Epithelial cell of esophagus (primary cell): ENCODE data around the gene PTGIS.

Experiments
- DNase-seq: peaks from one replicate; pipeline ENCODE4 v3.0.0; 2010; ENCODE audit warnings: low read depth
- H3K4me3 ChIP-seq: 2 replicates; pipeline ENCODE4 v1.5.1; 2011; ENCODE audit warnings: mild to moderate bottlenecking, low read length, control low read depth
- TF ChIP-seq, protein P1 (sequence below): IDR thresholded peaks from 2 replicates; pipeline ENCODE4 v1.5.1; 2011; ENCODE audit warnings: low read depth, mild to moderate bottlenecking, low read length, control low read depth, inconsistent platforms; ENCODE audit not compliant: insufficient read depth; ENCODE audit errors: missing control alignments

PTGIS gene

DNA sequence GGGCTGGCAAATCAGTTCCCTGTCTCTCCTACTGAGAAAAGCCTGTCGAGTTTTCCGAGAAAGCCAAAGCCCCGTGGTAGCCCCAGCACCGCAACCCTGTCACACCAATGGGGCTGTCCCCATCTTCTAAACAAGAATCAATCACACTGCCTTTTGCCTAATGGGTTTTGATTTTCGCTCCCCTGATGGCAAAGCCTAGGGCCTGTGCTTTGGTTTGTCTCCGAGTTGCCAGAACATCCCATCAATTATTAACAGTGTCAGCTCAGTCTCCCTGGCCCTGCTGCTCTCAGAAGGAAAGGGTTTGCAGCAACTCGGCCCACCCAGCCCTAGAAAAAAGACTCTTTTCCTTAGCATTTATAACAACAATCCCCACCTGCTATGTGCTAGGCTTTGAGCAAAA, 89.7 kb downstream of the PTGIS start:
- H3K4me3 ChIP-seq: no peak overlapping the region
- no peak for DNase-seq
- TF ChIP-seq, protein P1, sequence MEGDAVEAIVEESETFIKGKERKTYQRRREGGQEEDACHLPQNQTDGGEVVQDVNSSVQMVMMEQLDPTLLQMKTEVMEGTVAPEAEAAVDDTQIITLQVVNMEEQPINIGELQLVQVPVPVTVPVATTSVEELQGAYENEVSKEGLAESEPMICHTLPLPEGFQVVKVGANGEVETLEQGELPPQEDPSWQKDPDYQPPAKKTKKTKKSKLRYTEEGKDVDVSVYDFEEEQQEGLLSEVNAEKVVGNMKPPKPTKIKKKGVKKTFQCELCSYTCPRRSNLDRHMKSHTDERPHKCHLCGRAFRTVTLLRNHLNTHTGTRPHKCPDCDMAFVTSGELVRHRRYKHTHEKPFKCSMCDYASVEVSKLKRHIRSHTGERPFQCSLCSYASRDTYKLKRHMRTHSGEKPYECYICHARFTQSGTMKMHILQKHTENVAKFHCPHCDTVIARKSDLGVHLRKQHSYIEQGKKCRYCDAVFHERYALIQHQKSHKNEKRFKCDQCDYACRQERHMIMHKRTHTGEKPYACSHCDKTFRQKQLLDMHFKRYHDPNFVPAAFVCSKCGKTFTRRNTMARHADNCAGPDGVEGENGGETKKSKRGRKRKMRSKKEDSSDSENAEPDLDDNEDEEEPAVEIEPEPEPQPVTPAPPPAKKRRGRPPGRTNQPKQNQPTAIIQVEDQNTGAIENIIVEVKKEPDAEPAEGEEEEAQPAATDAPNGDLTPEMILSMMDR: no peak

DNA sequence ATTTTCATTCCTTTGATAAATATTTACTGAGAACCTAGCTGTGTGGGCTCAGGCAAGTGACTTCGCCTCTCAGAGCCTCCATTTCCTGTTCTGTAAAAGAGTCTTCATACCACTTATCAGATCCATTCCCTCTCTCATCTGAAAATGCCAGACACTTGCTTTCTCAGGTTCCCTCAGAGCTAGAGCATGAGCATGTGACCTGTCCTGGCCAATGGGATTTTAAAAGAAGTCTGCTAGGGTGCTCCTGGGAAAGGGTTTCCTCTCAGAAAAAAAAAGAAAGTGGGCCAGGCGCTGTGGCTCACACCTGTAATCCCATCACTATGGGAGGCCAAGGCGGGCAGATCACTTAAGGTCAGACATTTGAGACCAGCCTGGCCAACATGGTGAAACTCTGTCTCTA, 90.7 kb downstream of the PTGIS start:
- no peak for DNase-seq
- TF ChIP-seq, protein P1: no peak
- no peak overlapping the region for H3K4me3 ChIP-seq

DNA sequence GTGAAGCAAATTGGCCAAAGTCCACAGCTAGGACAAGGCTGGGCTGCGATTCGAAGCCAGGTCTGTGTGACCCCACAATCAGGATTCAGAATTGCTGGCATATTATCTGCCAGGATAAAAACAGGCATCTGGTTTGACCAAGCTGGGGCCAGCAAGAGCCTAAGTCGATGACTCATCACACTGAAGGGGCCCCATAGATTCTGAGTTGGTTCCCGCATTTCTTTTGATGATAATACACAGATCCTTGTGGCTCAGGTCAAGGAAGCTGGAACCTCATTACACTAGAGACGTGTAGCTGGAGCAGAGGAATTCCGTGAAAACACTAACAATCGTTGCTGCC, 92.0 kb downstream of the PTGIS start:
- TF ChIP-seq, protein P1: no peak
- no peak for DNase-seq

DNA sequence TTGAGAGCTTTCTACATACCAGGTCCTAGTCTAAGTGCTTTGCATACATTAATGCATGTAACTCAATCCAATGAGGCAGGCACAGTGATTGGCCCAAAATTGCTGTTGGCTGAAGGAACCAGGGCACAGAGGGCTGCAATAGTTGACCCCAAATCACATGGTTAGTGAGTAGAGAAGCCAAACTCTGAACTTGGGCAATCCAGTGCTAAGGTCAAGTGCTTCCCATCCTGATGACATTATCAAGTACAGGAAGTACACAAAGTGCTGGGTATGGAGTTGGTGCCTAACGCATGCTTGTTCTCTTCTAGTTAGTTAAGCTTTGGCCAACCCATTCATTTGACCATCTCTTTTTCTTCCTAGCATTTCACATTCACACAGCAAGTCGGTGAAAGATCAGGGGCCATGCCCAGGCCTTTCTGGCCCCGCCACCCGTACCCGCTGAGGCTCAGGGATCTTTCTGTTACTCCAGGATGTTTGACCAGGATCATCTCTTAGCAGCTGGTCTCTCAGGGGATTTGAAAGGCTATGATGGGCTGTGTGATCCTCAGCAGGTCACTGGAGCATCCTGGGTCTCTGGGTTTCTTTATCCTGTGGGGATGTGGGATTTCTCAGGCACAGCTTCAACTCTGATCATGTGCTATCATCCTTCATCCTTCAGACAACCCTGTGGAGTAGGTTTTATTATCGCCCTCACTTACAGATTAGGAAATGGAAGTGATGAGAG, 92.5 kb downstream of the PTGIS start:
- no peak overlapping the region for H3K4me3 ChIP-seq
- TF ChIP-seq, protein P1: no peak
- no peak for DNase-seq

More for the DNA sequence above, 92.0 kb downstream of the PTGIS start:
- no peak overlapping the region for H3K4me3 ChIP-seq

DNA sequence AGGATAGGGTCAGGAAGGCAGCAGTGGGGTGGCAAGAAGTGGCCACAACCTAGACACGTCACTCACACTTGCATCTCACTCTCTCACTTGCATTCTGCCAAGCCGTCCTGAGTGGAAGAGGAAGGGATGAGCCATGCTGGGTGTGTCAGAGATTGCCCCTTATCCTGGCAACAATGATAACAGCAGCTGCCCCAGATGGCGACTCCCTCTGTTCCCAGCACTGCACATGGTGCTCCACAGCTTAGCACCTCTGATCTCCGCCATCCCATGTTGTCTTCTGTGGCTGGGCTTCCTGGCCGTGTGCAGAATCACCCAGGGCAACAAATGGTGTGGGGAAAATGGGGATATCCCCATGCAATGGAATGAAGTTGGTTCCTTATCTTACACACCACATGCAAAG, 96.5 kb downstream of the PTGIS start:
- TF ChIP-seq, protein P1: no peak
- no peak overlapping the region for H3K4me3 ChIP-seq
- DNase-seq: no peak

DNA sequence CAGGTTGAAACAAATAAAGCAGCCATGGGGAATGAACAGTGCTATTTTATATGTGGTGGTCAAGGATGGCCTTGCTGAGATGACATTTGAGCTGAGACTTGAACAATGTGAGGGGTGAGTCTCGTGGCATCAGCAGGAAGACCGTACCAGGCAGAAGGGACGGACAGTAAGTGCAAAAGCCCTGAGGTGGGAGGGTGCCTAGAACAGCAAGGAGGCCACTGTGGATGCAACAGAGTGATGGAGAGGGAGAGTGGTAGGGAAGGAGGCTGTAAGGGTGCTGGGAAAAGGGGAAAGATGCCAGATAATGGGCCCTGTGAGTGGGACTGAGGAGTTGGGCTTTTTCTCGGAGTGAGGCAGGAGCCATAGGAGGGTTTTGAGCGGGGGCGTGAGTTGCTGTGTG, 97.0 kb downstream of the PTGIS start:
- no peak for DNase-seq
- H3K4me3 ChIP-seq: no peak overlapping the region
- TF ChIP-seq, protein P1: no peak

DNA sequence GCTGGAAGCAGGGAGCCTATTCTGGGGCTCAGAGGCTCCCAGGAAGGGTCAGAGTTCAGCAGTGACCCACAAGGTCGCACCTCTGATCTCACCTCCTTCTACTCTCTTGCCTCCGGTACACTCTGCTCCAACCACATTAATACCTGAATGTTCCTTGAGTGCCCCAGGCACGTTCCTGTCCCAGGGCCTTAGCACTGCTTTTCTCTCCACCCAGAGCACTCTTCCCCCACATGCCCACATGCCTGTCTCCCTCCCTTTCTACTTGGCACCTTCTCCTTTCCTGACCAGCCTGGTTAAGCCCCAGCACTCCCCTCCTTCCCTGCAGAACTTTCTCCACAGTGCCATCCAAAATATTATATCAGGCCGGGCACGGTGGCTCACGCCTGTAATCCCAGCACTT, 98.9 kb downstream of the PTGIS start:
- no peak overlapping the region for H3K4me3 ChIP-seq
- DNase-seq: no peak
- TF ChIP-seq, protein P1: no peak
